ENCODE data around the gene SH2D3C.

Gene SH2D3C

GRCh38 chr9:127712867-127713266 is 65.6 kb downstream of the SH2D3C start:
- ATAC-seq, result no peak
- TF ChIP-seq ARNTL (CRISPR knock-in tag; IDR thresholded peaks at IDR 0.05; ENCODE audit: borderline replicate concordance, low read depth) (no peak), ZC3H10 (CRISPR knock-in tag; IDR thresholded peaks at IDR 0.05) (no peak), ZNF565 (CRISPR knock-in tag; conservative IDR thresholded peaks at IDR 0.05; ENCODE audit: low read depth) (no peak), ZNF8 (CRISPR knock-in tag; IDR thresholded peaks at IDR 0.05) (no peak), OSR1 (CRISPR knock-in tag; IDR thresholded peaks at IDR 0.05) (no peak), TCF4 (CRISPR knock-in tag; IDR thresholded peaks at IDR 0.05; ENCODE audit: borderline replicate concordance) (no peak), ESRRG (CRISPR knock-in tag; IDR thresholded peaks at IDR 0.05) (no peak), GLIS3 (CRISPR knock-in tag; IDR thresholded peaks at IDR 0.05) (no peak), ZNF70 (CRISPR knock-in tag; IDR thresholded peaks at IDR 0.05) (no peak), CREB5 (CRISPR knock-in tag; IDR thresholded peaks at IDR 0.05; ENCODE audit: low read depth) (no peak), BACH2 (CRISPR knock-in tag; IDR thresholded peaks at IDR 0.05; ENCODE audit: borderline replicate concordance) (no peak), ZFP30 (CRISPR knock-in tag; IDR thresholded peaks at IDR 0.05) (no peak), ISL1 (CRISPR knock-in tag; IDR thresholded peaks at IDR 0.05) (no peak), ZFP3 (CRISPR knock-in tag; IDR thresholded peaks at IDR 0.05) (no peak), PATZ1 (CRISPR knock-in tag; IDR thresholded peaks at IDR 0.05; ENCODE audit: borderline replicate concordance) (no peak), SNAI2 (CRISPR knock-in tag; IDR thresholded peaks at IDR 0.05) (no peak), TSHZ2 (CRISPR knock-in tag; IDR thresholded peaks at IDR 0.05) (no peak), CSDC2 (CRISPR knock-in tag; IDR thresholded peaks at IDR 0.05) (no peak)
- TF ChIP-seq, protein P1, sequence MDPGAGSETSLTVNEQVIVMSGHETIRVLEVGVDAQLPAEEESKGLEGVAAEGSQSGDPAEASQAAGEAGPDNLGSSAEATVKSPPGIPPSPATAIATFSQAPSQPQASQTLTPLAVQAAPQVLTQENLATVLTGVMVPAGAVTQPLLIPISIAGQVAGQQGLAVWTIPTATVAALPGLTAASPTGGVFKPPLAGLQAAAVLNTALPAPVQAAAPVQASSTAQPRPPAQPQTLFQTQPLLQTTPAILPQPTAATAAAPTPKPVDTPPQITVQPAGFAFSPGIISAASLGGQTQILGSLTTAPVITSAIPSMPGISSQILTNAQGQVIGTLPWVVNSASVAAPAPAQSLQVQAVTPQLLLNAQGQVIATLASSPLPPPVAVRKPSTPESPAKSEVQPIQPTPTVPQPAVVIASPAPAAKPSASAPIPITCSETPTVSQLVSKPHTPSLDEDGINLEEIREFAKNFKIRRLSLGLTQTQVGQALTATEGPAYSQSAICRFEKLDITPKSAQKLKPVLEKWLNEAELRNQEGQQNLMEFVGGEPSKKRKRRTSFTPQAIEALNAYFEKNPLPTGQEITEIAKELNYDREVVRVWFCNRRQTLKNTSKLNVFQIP (CRISPR knock-in tag; IDR thresholded peaks at IDR 0.05; ENCODE audit: borderline replicate concordance, low read depth), result no peak

DNA sequence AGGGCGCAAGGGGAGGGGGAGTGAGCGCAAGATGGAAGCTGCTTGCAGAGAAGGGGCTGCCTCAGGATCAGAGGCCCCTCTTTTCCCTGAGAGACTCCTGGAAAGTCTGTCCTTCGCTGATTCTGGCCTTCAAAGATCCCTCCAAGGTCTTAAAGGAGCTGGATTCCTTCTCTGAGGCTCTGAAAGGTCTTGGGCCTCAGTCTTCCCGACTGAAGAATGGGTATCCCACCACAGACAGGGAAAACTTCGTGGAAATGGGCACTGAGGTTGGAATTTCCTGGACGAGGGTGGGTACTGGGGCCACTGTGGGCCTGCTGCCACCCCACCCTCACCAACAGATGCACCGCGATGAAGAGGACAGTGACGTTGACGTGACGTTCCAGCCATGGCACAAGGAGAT is 66.1 kb downstream of the SH2D3C start:
- no peak for ATAC-seq
- TF ChIP-seq PATZ1 (CRISPR knock-in tag; IDR thresholded peaks at IDR 0.05; ENCODE audit: borderline replicate concordance), result no peak
- TF ChIP-seq ZC3H10 (CRISPR knock-in tag; IDR thresholded peaks at IDR 0.05), result no peak
- no peak for TF ChIP-seq ESRRG (CRISPR knock-in tag; IDR thresholded peaks at IDR 0.05)
- TF ChIP-seq, protein P1 (CRISPR knock-in tag; IDR thresholded peaks at IDR 0.05; ENCODE audit: borderline replicate concordance, low read depth), result no peak
- TF ChIP-seq ZNF8 (CRISPR knock-in tag; IDR thresholded peaks at IDR 0.05), result no peak
- no peak for TF ChIP-seq CREB5 (CRISPR knock-in tag; IDR thresholded peaks at IDR 0.05; ENCODE audit: low read depth)
- TF ChIP-seq TSHZ2 (CRISPR knock-in tag; IDR thresholded peaks at IDR 0.05), result no peak
- no peak for TF ChIP-seq ZNF565 (CRISPR knock-in tag; conservative IDR thresholded peaks at IDR 0.05; ENCODE audit: low read depth)
- no peak for TF ChIP-seq ZFP3 (CRISPR knock-in tag; IDR thresholded peaks at IDR 0.05)
- no peak for TF ChIP-seq RARB (CRISPR knock-in tag; IDR thresholded peaks at IDR 0.05)
- no peak for TF ChIP-seq TCF4 (CRISPR knock-in tag; IDR thresholded peaks at IDR 0.05; ENCODE audit: borderline replicate concordance)
- no peak for TF ChIP-seq GLIS3 (CRISPR knock-in tag; IDR thresholded peaks at IDR 0.05)
- TF ChIP-seq ZNF70 (CRISPR knock-in tag; IDR thresholded peaks at IDR 0.05), result no peak
